GM20431 (cell line): Measurements from ENCODE around the gene HBA2.
"Not testable (repeated sequence)": the region's sequence is repeated elsewhere in the genome, so short reads cannot be mapped to it uniquely, and the experiment has no call there.

ENCODE experiments used
- in situ Hi-C: fragments of 300-500 bp; cut with MseI, MboI; formaldehyde crosslinking; loops from one replicate; pipeline ENCODE4 v1.15.0; 2020; ENCODE audit warnings: low sequenced_read_pairs; ENCODE audit not compliant: unreplicated experiment

HBA2 gene

GRCh38 chr16:154217-155030, 18.3 kb upstream of the HBA2 start:
- in situ Hi-C loops = no loop called here

DNA sequence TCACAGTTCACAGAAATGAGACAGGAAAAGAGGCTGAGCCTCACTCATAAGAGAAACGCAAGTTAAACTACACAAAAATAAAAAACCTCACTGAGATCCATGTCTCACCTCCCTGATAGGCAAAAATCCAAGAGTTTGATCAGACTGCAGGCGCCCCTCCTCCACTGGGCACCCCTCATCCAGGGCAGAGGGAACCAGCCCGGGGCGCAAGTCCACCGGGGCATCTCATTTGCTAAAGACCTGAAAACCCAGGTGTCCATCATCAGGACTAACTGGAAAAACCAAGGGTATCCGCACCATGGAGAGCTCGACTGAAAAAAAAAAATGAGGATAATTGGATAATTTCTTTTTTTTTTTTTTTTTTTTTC, 17.7 kb upstream of the HBA2 start:
- in situ Hi-C loops = no loop called here

DNA sequence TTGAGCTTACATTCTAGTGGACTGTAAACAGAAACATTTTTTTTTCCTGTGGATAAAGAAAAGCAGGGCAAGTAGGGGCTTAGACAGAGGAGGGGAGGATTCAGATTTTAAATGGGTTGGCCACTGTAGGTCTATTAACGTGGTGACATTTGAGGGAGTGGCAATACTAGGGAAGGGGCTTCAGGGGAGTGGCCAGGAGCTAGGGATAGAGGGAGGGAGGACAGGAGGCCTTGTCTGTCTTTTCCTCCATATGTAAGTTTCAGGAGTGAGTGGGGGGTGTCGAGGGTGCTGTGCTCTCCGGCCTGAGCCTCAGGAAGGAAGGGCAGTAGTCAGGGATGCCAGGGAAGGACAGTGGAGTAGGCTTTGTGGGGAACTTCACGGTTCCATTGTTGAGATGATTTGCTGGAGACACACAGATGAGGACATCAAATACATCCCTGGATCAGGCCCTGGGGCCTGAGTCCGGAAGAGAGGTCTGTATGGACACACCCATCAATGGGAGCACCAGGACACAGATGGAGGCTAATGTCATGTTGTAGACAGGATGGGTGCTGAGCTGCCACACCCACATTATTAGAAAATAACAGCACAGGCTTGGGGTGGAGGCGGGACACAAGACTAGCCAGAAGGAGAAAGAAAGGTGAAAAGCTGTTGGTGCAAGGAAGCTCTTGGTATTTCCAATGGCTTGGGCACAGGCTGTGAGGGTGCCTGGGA, 13.4 kb upstream of the HBA2 start:
- in situ Hi-C loops = no loop called here

DNA sequence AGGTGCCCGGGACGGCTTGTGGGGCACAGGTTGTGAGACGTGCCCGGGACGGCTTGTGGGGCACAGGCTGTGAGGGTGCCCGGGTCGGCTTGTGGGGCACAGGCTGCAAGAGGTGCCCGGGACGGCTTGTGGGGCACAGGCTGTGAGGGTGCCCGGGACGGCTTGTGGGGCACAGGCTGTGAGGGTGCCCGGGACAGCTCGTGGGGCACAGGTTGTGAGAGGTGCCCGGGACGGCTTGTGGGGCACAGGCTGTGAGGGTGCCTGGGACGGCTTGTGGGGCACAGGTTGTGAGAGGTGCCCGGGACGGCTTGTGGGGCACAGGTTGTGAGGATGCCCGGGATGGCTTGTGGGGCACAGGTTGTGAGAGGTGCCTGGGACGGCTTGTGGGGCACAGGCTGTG, 12.4 kb upstream of the HBA2 start:
- in situ Hi-C loops = not testable (repeated sequence)

GRCh38 chr16:160691-161190, 11.9 kb upstream of the HBA2 start:
- in situ Hi-C loops = no loop called here

- in situ Hi-C loops = no loop called here
These were observed 10.2 kb upstream of the HBA2 start for GRCh38 chr16:162271-162991.

- in situ Hi-C loops = not testable (repeated sequence)
These were observed 9.5 kb upstream of the HBA2 start for GRCh38 chr16:163139-163538.

DNA sequence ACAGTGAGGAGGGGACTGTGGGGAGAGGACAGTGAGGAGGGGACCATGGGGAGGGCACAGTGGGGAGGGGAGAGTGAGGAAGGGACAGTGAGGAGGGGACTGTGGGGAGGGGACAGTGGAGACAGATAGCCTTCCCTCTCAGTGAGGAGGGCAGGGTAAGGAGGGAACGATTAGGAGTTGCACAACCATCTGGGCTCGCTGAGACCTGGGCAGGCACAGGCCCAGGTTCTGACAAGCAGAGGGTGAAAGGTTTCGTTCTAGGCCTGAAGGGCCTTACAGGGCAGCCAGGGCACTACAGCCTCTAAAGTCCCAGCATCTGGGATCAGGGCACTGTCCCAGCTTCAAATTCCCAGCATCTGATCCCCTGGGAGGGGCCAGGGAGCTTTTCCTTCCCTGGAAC, 9.0 kb upstream of the HBA2 start:
- in situ Hi-C loops = not testable (repeated sequence)

GRCh38 chr16:164134-164823, 8.4 kb upstream of the HBA2 start:
- in situ Hi-C loops = not testable (repeated sequence)

DNA sequence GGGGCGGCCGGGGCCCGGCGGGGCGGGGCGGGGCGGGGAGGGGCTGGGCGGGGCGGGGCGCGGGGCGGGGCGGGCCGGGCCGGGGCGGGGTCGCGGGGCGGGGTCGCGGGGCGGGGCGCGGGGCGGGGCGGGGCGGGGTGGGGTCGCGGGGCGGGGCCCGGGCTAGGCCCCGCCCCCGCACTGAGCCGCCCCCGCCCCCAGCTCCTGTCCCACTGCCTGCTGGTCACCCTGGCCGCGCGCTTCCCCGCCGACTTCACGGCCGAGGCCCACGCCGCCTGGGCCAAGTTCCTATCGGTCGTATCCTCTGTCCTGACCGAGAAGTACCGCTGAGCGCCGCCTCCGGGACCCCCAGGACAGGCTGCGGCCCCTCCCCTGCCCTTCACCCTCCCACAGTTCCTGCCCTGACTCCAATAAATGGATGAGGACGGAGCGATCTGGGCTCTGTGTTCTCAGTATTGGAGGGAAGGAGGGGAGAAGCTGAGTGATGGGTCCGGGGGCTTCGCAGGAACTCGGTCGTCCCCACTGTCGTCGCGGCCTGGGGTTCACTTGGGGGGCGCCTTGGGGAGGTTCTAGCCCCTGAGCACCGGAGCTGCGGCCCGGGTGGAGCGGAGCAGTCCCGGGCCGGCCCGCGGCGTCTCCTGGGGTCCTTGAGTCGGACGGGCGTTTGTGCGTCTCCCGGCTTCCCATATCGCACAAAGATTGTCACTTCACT, 7.7 kb upstream of the HBA2 start:
- in situ Hi-C loops = no loop called here

DNA sequence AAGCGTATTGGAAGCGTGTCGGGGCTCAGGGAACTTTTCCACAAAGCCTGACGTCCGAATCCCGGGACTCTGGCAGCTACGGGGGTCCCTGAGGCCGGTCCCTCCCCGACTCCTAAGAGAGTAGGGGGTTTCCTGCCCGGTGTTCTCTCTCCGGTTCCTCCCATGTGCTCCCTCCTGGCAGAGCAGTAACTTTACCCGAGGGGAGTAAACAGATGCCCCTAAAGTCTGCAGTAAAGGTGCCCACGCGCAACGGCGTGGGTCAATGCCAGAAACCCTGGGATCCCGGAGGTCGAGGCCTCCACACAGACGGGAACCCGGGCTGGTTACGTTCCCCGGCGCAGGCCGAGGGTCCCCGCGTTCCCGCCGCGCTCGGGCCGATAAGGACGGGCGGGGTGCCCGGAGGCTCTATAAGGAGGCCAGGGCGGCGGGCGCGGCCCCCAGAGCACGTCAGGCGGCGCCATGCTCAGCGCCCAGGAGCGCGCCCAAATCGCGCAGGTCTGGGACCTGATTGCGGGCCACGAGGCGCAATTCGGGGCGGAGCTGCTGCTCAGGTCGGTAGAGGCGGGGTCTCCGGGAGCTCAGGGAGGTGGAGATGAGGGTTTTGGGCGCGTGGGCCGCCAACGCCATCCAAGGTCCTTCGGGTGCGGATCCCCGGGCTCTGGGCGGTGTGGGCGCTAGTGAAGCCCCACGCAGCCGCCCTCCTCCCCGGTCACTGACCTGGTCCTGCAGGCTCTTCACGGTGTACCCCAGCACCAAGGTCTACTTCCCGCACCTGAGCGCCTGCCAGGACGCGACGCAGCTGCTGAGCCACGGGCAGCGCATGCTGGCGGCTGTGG, 6.9 kb upstream of the HBA2 start, which contains the start of gene HBM:
HBM (plus strand) TSS at position 440 of the 836 bp plus-strand sequence; CDS start at position 460, 20 bp downstream.
- in situ Hi-C loops = no loop called here

DNA sequence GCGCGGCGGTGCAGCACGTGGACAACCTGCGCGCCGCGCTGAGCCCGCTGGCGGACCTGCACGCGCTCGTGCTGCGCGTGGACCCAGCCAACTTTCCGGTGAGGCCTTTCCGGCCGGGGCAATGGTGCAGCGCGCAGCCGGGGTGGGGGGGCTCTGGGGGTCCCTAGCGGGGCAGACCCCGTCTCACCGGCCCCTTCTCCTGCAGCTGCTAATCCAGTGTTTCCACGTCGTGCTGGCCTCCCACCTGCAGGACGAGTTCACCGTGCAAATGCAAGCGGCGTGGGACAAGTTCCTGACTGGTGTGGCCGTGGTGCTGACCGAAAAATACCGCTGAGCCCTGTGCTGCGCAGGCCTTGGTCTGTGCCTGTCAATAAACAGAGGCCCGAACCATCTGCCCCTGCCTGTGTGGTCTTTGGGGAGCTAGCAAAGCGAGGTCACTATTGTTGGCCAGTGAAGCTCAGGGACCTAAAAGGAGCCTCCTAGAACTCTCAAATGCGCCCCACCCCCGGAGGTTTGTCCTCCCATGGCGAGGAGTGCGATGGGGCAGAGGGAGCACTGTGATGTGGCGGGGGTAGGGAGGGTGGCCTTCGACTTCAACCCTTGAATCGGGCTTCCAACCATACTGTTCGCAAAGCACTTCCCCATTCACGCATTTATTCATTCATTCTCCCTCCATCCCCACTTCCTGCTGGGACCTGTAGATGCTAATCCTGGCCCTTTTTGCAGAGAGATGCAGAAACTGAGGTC, 6.1 kb upstream of the HBA2 start:
- in situ Hi-C loops = no loop called here

DNA sequence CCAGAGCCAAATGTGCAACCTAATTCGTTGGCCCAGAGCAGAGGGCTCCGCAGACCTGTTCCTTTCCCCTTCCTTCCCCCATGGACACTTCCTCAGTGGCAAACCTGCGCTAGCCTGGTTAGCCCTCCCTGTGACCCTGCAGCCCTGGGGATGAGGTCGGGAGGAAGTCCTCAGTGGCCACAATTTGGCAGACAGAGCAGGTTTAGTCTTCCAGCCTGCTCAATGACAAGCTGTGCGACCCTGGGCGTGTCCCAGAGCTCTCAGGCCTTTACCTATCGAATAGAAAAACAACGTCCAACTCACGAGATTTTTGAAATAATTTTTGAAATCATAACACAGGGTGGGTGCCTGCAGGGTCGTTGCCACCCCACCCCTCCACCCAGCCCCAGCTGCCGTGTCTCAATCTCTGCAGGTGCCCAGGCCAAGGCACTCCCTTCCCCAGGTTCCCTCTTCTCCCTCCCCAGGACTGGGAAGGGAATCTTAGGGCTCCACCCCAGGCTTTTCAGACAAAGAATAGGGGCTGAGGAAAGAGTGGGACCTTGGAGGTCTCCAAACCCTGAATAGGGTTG, 5.5 kb upstream of the HBA2 start:
- in situ Hi-C loops = no loop called here

DNA sequence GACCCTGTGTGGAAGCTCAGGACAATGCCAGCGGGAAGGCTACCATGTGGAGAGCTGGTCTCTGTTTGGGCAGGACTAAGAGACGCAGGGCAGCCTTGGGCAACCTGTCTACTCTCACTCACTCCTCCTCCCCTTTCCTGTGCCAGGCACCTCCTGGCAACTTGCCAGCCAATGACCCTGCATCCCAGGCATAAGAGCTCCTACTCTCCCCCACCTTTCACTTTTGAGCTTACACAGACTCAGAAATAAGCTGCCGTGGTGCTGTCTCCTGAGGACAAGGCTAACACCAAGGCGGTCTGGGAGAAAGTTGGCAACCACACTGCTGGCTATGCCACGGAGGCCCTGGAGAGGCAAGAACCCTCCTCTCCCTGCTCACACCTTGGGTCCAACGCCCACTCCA, 4.3 kb upstream of the HBA2 start:
- in situ Hi-C loops = no loop called here

GRCh38 chr16:169014-169413, 3.7 kb upstream of the HBA2 start:
- in situ Hi-C loops = no loop called here

DNA sequence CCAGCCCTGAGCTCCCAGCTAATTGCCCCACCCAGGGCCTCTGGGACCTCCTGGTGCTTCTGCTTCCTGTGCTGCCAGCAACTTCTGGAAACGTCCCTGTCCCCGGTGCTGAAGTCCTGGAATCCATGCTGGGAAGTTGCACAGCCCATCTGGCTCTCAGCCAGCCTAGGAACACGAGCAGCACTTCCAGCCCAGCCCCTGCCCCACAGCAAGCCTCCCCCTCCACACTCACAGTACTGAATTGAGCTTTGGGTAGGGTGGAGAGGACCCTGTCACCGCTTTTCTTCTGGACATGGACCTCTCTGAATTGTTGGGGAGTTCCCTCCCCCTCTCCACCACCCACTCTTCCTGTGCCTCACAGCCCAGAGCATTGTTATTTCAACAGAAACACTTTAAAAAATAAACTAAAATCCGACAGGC, 2.6 kb upstream of the HBA2 start:
- in situ Hi-C loops = not testable (repeated sequence)

- in situ Hi-C loops = no loop called here
These were observed 1.9 kb upstream of the HBA2 start for GRCh38 chr16:170788-171187.
